Fibroblast of skin of left quadriceps (primary cell): ENCODE data around the gene COL5A1.

Experiments
- DNase-seq, 2 experiments: peaks; one replicate each; pipeline ENCODE4 v3.0.0-alpha.2; 2013; ENCODE audit warnings: low read depth in 2 of 2

Gene COL5A1

GRCh38 chr9:134641173-134641989 lies at the start of gene COL5A1:
COL5A1 (plus strand) TSS chr9:134641803; CDS start chr9:134642188, 385 bp downstream.
- DNase-seq: peak; percentile 91 to 92

- DNase-seq: peak; percentile 69 to 72
Measured at GRCh38 chr9:134592018-134592818, 49.4 kb upstream of the COL5A1 start.

DNA sequence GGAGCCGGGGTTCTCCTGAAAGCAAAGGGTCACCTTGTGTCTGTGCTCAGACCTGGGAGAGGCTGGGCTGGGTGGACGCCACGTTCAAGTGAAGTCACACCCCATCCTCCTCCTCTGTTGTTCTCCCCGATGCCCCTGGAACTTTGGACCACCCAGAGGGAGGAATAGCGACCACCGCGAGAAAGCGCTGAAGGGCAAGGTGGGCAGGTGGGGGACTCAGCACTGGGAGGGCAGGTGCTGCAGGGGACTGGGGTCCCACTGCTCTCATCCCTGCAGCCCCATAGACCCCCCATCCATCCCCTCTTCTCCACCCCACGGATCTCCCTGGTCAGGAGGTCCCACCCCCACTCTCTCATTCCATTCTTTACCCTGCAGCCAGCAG lies 48.8 kb upstream of the COL5A1 start:
- DNase-seq: no peak

DNA sequence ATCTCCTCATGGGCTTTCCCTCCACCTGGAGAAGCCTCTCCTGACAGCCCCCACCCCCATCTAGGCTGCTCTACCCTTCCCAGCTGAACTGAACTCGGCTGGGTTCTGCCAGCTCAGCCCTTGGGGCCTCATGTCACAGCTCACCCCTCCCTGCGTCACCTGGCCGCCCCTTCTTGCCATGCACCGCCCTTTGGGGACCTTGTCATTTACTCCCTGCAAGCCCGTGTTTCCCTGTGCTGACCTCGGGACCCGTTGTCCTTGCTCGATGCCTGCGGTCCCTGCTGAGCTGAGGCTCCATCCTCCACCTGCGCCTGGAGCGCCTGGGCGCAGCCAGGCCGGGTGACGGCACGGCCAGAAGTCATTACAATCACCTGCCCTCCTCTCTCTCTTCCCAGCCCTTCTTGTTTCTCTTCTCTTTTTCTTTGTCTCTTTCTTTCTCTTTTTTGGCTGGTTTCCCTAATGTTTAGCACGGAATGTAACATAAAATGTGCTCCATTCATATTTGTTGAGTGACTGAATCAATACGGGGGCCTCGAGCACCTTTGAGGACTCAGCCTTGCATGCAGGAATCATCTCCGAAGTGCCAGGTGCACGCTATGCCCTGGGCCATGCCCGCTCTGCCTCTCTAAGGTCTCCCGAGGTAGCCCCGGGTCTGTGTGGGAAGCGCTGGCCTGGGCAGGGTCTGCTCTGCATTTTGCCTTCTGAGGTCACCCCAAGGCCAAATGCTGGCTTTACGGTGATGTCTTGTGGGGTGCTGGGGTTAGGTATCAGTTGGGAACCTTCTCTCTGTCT lies 48.1 kb upstream of the COL5A1 start:
- DNase-seq: no peak

DNA sequence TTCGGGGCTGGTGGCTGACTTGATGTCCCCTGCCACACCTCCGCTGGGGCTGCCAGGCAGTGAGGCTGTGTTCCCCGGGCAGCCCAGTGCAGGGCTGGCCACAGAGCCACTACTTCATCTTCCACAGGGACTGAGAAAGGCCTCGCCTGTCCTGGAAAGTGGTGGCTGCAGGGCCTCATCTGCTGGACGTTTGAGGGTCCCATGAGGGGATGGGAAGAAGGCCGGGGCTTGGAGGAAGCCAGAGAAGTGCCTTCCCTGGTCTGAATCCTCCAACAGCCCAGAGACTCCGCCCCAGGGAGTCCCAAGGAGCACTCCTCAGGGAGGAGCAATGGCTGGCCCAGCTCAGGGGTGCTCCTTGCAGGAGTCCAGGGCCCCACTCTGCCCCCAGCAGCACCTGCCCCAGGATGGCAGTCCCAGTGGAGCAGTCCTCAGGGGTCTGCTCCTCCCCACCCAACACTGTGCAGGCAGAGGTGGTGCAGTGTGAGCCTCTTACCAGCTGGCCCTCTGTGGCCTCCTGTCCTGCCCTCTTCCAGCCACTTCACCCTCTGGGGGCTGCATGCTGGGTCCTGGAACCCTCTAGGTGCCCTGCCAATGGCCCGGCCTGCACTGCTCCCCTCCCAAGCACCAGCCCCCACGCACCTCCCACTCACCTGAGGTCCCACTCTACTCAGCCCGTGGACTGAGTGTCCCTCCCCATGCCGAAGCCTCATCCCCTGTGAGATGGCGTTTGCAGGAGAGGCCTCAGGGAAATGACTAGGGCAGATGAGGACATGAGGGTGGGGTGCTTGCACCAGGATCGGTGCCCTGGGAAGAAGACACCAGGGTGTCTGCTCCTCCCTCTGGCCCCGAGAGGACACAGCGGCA lies 47.3 kb upstream of the COL5A1 start:
- DNase-seq: no peak

DNA sequence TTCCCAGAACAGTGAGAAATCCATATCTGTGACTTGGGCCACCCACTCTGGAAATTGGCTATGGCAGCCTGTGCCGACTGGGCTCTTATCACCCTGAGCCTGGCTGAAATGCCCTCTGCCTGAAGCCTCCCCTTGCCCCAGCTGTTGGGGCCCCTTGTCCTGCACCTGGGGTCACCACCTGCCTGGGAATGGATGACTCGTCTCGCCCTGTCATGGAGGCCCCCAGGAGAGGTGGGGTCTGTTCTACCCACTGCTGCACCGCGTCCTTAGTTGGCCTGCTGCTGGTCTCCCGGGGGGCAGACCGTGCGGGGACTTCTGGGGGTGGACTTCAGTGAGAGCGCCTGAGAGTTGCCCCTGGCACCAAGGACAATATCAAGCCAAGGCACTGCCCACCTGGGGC lies 46.6 kb upstream of the COL5A1 start:
- no peak for DNase-seq

DNA sequence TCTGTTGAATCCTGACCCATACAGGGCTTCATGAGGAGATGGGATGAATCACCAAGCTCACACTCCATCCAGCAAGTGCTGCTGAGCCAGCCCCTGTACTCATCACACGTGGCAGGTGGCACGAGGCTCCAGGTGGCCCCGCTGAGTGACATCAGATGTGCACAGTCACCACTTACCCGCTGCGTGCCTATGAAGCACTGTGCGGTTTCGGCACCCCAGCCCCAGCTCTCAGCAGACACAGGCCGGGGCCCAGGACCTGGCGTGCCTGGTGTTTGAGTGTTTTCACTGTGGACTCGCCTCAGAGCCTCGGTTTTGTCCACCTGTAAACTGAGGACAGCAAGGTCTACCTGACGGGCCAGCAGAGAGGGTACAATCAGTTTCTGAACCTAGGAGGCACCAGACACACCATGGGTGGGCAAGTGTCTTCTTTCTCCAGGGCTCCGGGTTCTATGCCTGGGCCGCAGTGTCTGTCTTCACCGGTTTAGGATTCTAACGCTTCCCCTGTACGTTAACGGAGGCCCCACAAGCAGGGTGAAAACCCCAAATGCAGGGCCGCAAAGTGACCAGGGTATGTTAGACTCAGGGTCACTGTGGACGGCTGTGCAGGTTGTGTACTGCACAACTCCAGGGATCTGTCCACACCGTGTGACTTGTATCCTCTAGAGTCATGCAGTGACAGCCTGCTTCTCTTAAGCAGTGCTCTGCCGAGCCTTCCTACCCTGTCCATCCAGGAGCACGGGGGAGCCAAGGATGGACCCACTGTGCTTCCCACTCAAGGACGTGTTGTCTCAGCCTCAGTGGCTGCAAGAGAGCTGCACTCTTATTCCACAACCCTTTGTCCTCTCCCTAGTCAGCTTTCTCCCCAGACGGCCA lies 44.3 kb upstream of the COL5A1 start:
- no peak for DNase-seq

DNA sequence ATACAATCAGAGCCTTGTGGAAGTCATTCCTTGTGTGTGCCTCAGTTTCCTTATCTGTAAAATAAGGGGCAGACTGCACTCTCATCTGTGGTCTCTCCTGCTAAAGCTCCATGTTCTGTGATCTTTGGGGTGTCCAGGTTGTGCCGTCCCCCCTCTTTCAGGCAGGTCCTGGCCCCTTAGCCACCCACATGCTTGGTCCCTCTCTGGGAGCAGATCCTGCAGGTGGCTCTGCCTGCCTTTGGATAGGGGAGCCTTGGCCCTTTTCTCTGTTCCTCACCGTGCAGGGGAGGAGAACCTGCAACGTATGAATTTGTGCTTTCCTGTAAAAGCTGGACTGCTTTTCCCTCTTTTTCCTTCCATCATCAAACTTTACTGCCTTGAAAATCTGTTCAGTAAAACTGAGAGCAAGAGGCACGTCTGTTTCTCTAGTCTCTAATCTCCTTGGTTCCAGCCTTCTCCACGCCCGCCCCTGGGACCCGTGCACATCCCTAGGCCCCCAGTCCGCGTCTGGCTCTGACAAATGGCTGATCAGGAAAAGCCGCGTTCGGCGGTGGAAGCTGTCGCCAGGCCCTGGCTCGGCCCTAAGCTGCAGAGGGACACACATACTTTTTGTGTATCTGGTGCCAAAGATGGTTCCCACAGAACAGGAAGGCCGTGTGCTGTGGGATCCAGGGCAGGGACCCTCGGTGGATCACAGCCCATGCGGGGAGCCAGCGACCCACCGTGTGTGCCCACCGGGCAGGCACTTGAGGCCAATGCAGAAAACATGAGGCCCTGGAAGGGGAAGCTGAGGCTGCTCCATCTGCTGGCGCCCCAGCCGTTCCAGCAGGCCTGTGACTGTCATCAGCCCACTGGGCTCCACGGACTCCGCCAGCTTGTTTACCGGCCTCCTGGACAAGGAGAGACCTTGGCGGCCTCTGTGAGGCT lies 43.4 kb upstream of the COL5A1 start:
- no peak for DNase-seq

GRCh38 chr9:134598884-134599245 lies 42.7 kb upstream of the COL5A1 start:
- DNase-seq: no peak

DNA sequence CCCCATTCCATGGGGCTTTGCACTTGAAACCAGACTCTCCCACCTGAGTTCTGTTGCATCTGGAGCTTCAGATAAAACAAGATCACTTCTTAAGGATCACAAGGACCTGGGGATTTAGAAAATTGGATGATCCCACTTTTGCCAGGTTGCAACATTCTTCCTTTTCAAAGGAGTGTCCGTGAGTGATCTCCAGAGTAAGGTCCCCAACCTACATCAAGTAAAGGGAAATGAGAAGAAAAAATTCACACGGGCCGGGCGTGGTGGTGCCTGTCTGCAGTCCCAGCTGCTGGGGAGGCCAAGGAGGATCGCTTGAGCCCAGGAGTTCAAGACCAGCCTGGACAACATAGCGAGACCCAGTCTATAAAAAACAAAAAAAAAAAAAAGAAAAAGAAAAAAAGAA lies 41.2 kb upstream of the COL5A1 start:
- no peak for DNase-seq

GRCh38 chr9:134600836-134601638 lies 40.6 kb upstream of the COL5A1 start:
- no peak for DNase-seq

DNA sequence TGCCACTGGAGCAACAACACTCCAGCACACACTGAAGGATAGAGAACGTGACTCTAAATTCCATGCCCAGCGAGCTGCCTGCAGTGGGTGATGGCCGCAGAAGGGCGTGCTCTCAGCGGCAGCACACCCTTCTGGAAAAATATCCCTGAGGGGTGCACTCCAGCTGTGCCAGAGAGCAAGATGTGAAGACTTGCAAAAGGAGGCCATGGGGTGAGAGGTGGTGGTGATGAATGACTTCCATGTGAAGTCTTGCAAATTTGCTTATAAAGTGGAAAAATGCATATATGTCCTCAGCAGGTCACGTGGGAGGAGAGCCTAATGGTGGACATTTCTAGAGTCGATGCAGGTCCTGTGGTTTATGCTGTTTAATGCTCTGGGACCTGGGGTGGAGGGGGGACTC lies 39.8 kb upstream of the COL5A1 start:
- no peak for DNase-seq

- peak; percentile 98 to 99 for DNase-seq
Measured at GRCh38 chr9:134602547-134603362, 38.8 kb upstream of the COL5A1 start.

DNA sequence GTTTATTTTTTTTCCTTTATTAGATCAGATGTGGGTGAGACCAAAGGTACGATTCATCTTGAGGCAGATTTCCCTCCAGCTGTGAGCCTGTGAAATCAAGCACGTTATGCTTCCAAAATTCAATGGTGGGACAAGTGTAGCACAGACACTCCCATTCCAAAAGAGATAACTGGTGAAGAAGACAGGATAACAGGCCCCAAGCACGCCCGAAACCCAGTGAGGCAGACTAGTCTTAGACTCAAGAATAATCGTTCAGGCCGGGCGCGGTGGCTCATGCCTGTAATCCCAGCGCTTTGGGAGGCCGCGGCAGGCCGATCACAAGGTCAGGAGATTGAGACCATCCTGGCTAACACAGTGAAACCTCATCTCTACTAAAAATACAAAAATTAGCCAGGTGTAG lies 36.8 kb upstream of the COL5A1 start:
- no peak for DNase-seq

DNA sequence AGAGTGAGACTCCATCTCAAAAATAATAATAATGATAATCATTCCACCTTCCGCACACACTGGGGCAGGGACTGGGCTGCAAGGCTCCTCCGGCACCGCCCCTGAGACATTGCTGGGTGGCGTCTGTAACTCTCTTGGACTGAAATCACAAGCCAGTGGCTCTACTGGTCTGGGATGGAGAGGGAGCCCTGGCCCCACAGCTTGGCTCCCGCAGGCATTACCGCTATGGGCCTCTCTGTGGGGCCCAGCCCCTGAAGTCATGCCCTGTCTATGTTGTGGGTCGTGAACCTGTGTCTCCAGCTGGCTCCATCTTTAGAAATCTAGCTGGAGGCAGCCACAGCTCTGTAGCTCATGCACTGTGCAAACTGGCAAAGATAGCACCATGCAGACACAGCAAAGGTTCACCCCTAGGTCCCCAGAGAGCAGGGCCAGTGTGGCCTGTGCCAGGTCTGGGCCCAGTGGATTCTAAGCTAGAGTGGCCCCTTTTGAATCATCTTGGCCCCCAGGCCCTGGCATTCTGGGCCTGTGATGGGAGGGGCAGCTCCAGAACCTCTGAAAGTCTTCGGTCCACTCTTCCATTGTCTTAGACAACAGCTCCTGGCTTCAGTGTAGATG lies 36.1 kb upstream of the COL5A1 start:
- no peak for DNase-seq

- DNase-seq: no peak
Measured at GRCh38 chr9:134605966-134606357, 35.6 kb upstream of the COL5A1 start.
